Measurements from ENCODE around the gene ACTA2.

The ACTA2 gene

GRCh38 chr10:88981435-88981834 is 28.9 kb upstream of the ACTA2 start:
- DNase-seq (ENCODE audit: low read depth in 2 of 2, low spot score in 1 of 2), result no peak

- DNase-seq (ENCODE audit: low read depth in 2 of 2, low spot score in 1 of 2), result no peak
These were observed 28.2 kb upstream of the ACTA2 start for GRCh38 chr10:88980800-88981199.

GRCh38 chr10:88980247-88980646 is 27.7 kb upstream of the ACTA2 start:
- no peak for DNase-seq (ENCODE audit: low read depth in 2 of 2, low spot score in 1 of 2)

- no peak for DNase-seq (ENCODE audit: low read depth in 2 of 2, low spot score in 1 of 2)
These were observed 27.0 kb upstream of the ACTA2 start for GRCh38 chr10:88979603-88980002.

- no peak for DNase-seq (ENCODE audit: low read depth in 2 of 2, low spot score in 1 of 2)
These were observed 26.6 kb upstream of the ACTA2 start for GRCh38 chr10:88979153-88979562.

- no peak for DNase-seq (ENCODE audit: low read depth in 2 of 2, low spot score in 1 of 2)
These were observed 25.9 kb upstream of the ACTA2 start for GRCh38 chr10:88978463-88978862.

- no peak for DNase-seq (ENCODE audit: low read depth in 2 of 2, low spot score in 1 of 2)
These were observed 22.8 kb upstream of the ACTA2 start for GRCh38 chr10:88975377-88975720.

- no peak for DNase-seq (ENCODE audit: low read depth in 2 of 2, low spot score in 1 of 2)
These were observed 22.1 kb upstream of the ACTA2 start for GRCh38 chr10:88974446-88975376.

- DNase-seq (ENCODE audit: low read depth in 2 of 2, low spot score in 1 of 2), result no peak
These were observed 21.4 kb upstream of the ACTA2 start for GRCh38 chr10:88974012-88974411.

GRCh38 chr10:88971221-88972061 is 18.9 kb upstream of the ACTA2 start:
- DNase-seq (ENCODE audit: low read depth in 2 of 2, low spot score in 1 of 2), result no peak

GRCh38 chr10:88968391-88968790 is 15.8 kb upstream of the ACTA2 start:
- no peak for DNase-seq (ENCODE audit: low read depth in 2 of 2, low spot score in 1 of 2)

GRCh38 chr10:88966797-88967196 is 14.2 kb upstream of the ACTA2 start:
- no peak for DNase-seq (ENCODE audit: low read depth in 2 of 2, low spot score in 1 of 2)

GRCh38 chr10:88964869-88965415 is 12.4 kb upstream of the ACTA2 start:
- no peak for DNase-seq (ENCODE audit: low read depth in 2 of 2, low spot score in 1 of 2)

- no peak for DNase-seq (ENCODE audit: low read depth in 2 of 2, low spot score in 1 of 2)
These were observed 11.8 kb upstream of the ACTA2 start for GRCh38 chr10:88964360-88964759.

GRCh38 chr10:88963318-88963717 is 10.7 kb upstream of the ACTA2 start:
- DNase-seq (ENCODE audit: low read depth in 2 of 2, low spot score in 1 of 2), result no peak

GRCh38 chr10:88962336-88962735 is 9.8 kb upstream of the ACTA2 start:
- no peak for DNase-seq (ENCODE audit: low read depth in 2 of 2, low spot score in 1 of 2)

- no peak for DNase-seq (ENCODE audit: low read depth in 2 of 2, low spot score in 1 of 2)
These were observed 8.7 kb upstream of the ACTA2 start for GRCh38 chr10:88961266-88961665.

- no peak for DNase-seq (ENCODE audit: low read depth in 2 of 2, low spot score in 1 of 2)
These were observed 8.2 kb upstream of the ACTA2 start for GRCh38 chr10:88960802-88961201.

GRCh38 chr10:88958721-88959120 is 6.1 kb upstream of the ACTA2 start:
- DNase-seq (ENCODE audit: low read depth in 2 of 2, low spot score in 1 of 2), result no peak

GRCh38 chr10:88957381-88957780 is 4.8 kb upstream of the ACTA2 start:
- DNase-seq (ENCODE audit: low read depth in 2 of 2, low spot score in 1 of 2), result no peak

GRCh38 chr10:88954458-88955083 is 2.0 kb upstream of the ACTA2 start:
- DNase-seq (ENCODE audit: low read depth in 2 of 2, low spot score in 1 of 2), result no peak

Data from stimulated activated CD8-positive, alpha-beta memory T cell treated with anti-CD3 and anti-CD28 coated beads, Interleukin-4, amount 100 ng/mL, for 1 hour (primary cell).